Measurements from ENCODE around the gene EFTUD2. TPM values are rescaled to one million over a fixed set of nuclear protein-coding genes. Genes with fewer than 3 reads are reported as not detected.
A peak's percentile ranks its signal among the peaks of the same experiment; 100 is the strongest.

Gene EFTUD2
- total and polyA plus RNA-seq, 10 donors, result 39.0 to 140 (median 102) TPM

DNA sequence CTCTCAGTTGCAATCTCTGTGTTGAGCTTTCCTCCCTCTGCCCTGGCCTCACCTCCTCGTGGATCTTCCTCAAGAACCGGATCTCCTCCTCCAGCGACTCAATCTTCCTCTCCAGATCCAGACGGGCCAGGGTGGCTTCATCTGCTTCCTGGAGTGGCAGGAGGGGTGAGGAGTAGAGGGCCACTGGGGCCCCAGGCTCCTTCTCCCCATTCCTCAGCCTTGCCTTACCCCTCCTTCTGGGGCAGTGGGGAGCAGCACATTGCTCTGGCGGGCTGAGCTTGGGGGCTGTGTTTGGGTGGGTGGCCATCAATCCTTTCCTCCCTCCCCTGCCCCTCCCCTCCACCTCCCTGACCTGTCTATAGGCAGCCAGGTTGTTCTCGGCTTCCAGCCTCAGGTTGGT, 14.4 kb upstream of the EFTUD2 start:
- TF ChIP-seq POLR2AphosphoS5 (IDR thresholded peaks at IDR 0.05) (no peak), POLR2A (IDR thresholded peaks at IDR 0.05) (no peak)
- TF ChIP-seq, protein P1, sequence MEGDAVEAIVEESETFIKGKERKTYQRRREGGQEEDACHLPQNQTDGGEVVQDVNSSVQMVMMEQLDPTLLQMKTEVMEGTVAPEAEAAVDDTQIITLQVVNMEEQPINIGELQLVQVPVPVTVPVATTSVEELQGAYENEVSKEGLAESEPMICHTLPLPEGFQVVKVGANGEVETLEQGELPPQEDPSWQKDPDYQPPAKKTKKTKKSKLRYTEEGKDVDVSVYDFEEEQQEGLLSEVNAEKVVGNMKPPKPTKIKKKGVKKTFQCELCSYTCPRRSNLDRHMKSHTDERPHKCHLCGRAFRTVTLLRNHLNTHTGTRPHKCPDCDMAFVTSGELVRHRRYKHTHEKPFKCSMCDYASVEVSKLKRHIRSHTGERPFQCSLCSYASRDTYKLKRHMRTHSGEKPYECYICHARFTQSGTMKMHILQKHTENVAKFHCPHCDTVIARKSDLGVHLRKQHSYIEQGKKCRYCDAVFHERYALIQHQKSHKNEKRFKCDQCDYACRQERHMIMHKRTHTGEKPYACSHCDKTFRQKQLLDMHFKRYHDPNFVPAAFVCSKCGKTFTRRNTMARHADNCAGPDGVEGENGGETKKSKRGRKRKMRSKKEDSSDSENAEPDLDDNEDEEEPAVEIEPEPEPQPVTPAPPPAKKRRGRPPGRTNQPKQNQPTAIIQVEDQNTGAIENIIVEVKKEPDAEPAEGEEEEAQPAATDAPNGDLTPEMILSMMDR (IDR thresholded peaks at IDR 0.05 in 8 of 11, conservative IDR thresholded peaks at IDR 0.05 in 3 of 11), result no peak
- H3K4me1 ChIP-seq, result peaks cover 0 to 45% (median 22%) of the 10 kb centered on the region in 6 donors
- H3K4me3 ChIP-seq, result no peak overlapping the region
- H3K27ac ChIP-seq, result no peak overlapping the region
- H3K9me3 ChIP-seq, result no peaks in the 10 kb centered on the region
- DNase-seq, result peak; percentile 29
- 41 to 53% (median 45%) methylated on average over 6 of the region's 6 CpGs for WGBS, 5 donors
- H3K27me3 ChIP-seq (replicated peaks in 1 of 7), result peaks cover 0 to 60% (median 10%) of the 10 kb centered on the region in 7 donors
- no peaks in the 10 kb centered on the region for H3K36me3 ChIP-seq
- intact Hi-C loops (cut with DNase I; ENCODE audit: low total_unique reads), result no loop called here

DNA sequence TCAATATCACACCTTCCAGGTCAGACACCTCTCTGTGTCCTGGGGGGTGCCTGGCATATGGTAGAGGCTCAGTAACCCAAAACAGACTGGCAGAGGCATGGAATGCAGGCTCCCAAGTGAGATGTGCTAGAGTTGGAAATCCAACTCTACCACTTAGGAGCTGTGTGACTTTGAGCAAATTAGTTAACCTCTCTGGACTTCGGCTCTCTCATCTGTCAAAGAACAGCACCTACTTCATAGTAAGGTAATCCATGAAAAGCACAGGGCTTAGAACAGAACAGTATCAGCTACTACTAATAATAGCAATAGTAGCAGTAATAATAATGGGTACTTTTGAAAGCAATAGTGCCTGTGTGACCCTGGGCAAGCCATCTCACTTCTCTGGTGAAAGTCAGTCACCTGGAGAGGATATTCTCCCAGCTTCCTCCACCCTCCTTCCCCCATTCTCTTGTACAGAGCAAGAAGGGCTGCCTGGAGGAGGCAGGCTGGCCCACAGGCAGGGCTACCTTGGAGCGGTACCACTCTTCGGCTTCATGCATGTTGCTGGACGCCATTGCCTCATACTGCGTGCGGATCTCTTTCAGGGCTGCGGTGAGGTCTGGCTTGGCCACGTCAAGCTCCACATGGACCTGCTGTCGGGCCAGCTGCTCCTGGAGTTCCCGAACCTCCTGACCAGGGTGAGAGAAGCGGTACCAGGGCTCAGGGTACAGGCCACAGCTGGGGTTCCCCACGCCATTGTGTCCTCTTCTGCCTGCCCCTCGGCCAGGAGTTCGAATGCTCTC, 13.7 kb upstream of the EFTUD2 start:
- Histone ChIP-seq H3K36me3 (no peaks in the 10 kb centered on the region), H3K4me3 (no peak overlapping the region), H3K27me3 (replicated peaks in 1 of 7) (peaks cover 0 to 60% (median 10%) of the 10 kb centered on the region in 7 donors), H3K9me3 (no peaks in the 10 kb centered on the region), H3K27ac (no peak overlapping the region), H3K4me1 (peaks cover 0 to 45% (median 22%) of the 10 kb centered on the region in 6 donors)
- TF ChIP-seq POLR2A (IDR thresholded peaks at IDR 0.05), result no peak
- TF ChIP-seq, protein P1 (IDR thresholded peaks at IDR 0.05 in 8 of 11, conservative IDR thresholded peaks at IDR 0.05 in 3 of 11), result no peak
- TF ChIP-seq POLR2AphosphoS5 (IDR thresholded peaks at IDR 0.05), result no peak
- intact Hi-C loops (cut with DNase I; ENCODE audit: low total_unique reads), result no loop called here
- 82 to 89% (median 84%) methylated on average over 14 of the region's 14 CpGs for WGBS, 5 donors
- peak; percentile 51 for DNase-seq

DNA sequence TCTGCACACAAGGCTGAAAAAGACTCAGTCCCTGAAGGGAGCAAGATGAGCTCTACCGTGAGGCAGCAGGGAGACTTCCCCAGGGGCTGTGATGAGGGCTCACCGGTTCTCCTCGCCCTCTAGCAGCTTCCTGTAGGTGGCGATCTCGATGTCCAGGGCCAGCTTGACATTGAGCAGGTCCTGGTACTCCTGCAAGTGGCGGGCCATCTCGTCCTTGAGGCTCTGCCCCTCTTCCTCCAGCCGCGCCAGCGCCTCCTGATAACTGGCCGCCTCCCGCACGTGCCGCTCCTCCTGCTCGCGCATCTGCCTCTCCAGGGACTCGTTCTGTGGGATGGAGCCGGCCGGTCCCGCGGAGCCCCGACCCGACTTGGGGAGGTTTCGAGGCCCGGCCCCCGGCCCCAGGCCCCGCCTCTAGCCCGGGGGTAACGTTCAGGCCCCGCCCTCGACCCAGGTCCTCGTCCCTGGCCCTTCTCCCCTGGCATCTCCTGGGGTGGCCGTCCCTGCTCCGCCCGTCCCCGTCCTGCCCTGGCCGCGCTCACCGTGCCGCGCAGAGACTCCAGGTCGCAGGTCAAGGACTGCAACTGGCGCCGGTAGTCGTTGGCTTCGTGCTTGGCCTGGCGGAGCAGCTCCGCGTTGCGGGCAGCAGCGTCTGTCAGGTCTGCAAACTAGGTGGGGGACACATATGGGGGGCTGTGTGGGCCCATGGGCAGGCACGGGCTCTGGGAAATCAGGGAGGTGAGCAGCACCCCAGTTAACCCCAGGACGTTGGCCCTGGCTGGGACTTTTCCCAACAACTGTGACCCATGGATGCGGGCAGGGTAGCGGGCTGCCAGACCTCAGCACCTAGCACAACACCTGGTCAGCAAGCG, 12.1 kb upstream of the EFTUD2 start:
- no peak overlapping the region for H3K27ac ChIP-seq
- TF ChIP-seq, protein P1 (IDR thresholded peaks at IDR 0.05 in 8 of 11, conservative IDR thresholded peaks at IDR 0.05 in 3 of 11), result peak in 7 of 11 experiments; percentile 21 to 67 (median 50)
- TF ChIP-seq POLR2AphosphoS5 (IDR thresholded peaks at IDR 0.05) (peak in 1 of 3 donors; percentile 49), POLR2A (IDR thresholded peaks at IDR 0.05) (no peak)
- H3K27me3 ChIP-seq (replicated peaks in 1 of 7), result peaks cover 0 to 60% (median 10%) of the 10 kb centered on the region in 7 donors
- peak overlapping the region in 6 of 8 donors; percentile 9 to 64 (median 30) for H3K4me3 ChIP-seq
- peaks cover 0 to 32% (median 17%) of the 10 kb centered on the region in 6 donors for H3K4me1 ChIP-seq
- 12 to 16% (median 13%) methylated on average over 28 to 56 of the region's 56 CpGs for WGBS, 5 donors
- H3K36me3 ChIP-seq, result no peaks in the 10 kb centered on the region
- DNase-seq, result peak; percentile 80
- intact Hi-C loops (cut with DNase I; ENCODE audit: low total_unique reads), result no loop called here
- H3K9me3 ChIP-seq, result no peaks in the 10 kb centered on the region
